CD4-positive, alpha-beta T cell (primary cell): ENCODE data around the gene SDC4. TPM values are rescaled to one million over a fixed set of nuclear protein-coding genes. Genes with fewer than 3 reads are reported as not detected.

ENCODE experiments used
- ATAC-seq: fragments of 200-7000 bp; cut with Tn5 transposase; one replicate; pipeline ENCODE4 v1.10.0; 2022; ENCODE audit warnings: mild to moderate bottlenecking; ENCODE audit not compliant: poor library complexity
- CTCF ChIA-PET: fragments of 350-600 bp; sonication (Branson Sonifier 250); formaldehyde crosslinking; loops from one replicate; lab custom pipeline; 2021; ENCODE audit warnings: antibody characterized with exemption, inconsistent platforms; lab: Charles Lee
- POLR2A ChIA-PET: fragments of 350-600 bp; sonication (Branson Sonifier 250); formaldehyde crosslinking; loops from one replicate; lab custom pipeline; 2021; ENCODE audit warnings: antibody characterized with exemption, inconsistent platforms; lab: Charles Lee
- DNase-seq, 14 experiments: peaks; one replicate each; pipeline ENCODE4 v3.0.0-alpha.2; 2013 to 2020; ENCODE audit warnings: mixed read lengths in 2 of 14
- H3K27ac ChIP-seq, 2 donors: one replicate each; pipeline versions ENCODE4 v1.5.1 to v1.7.0; 2013; ENCODE audit warnings: low read length in 2 of 2, low read depth in 1 of 2, mild to moderate bottlenecking in 1 of 2
- H3K27me3 ChIP-seq, 2 experiments: 1 replicate in 1 of 2; 2 replicates in 1 of 2; pipeline versions ENCODE4 v1.6.1 to v1.7.0; 2013; ENCODE audit warnings: low read length in 2 of 2, control low read depth in 1 of 2, mild to moderate bottlenecking in 1 of 2, moderate library complexity in 1 of 2; ENCODE audit not compliant: insufficient read depth in 2 of 2, control insufficient read depth in 1 of 2
- H3K36me3 ChIP-seq: one replicate; pipeline ENCODE4 v1.6.1; 2013; ENCODE audit warnings: low read length, control low read depth; ENCODE audit not compliant: insufficient read depth
- H3K4me1 ChIP-seq: one replicate; pipeline ENCODE4 v1.6.1; 2013; ENCODE audit warnings: low read length, control low read depth; ENCODE audit not compliant: insufficient read depth
- H3K4me3 ChIP-seq: one replicate; pipeline ENCODE4 v1.5.1; 2013; ENCODE audit warnings: mild to moderate bottlenecking, low read length, moderate library complexity
- H3K9me3 ChIP-seq, 2 experiments: 1 replicate in 1 of 2; 2 replicates in 1 of 2; pipeline versions ENCODE4 v1.6.1 to v1.7.0; 2013; ENCODE audit warnings: low read length in 2 of 2, mild to moderate bottlenecking in 2 of 2, control low read depth in 1 of 2, moderate library complexity in 1 of 2; ENCODE audit not compliant: control insufficient read depth in 1 of 2, insufficient read depth in 1 of 2
- H3K27ac Mint-ChIP-seq: one replicate; pipeline ENCODE4 v1.8.0; 2020; ENCODE audit warnings: mixed read lengths
- H3K27me3 Mint-ChIP-seq: one replicate; pipeline ENCODE4 v1.8.0; 2021; ENCODE audit warnings: mixed read lengths
- H3K36me3 Mint-ChIP-seq: one replicate; pipeline ENCODE4 v1.8.0; 2021; ENCODE audit warnings: low read depth, mixed read lengths
- H3K4me1 Mint-ChIP-seq: one replicate; pipeline ENCODE4 v1.8.0; 2021; ENCODE audit warnings: low read depth, mixed read lengths
- H3K4me3 Mint-ChIP-seq: one replicate; pipeline ENCODE4 v1.8.0; 2020; ENCODE audit warnings: mild to moderate bottlenecking, mixed read lengths
- H3K9me3 Mint-ChIP-seq: one replicate; pipeline ENCODE4 v1.8.0; 2020; ENCODE audit warnings: mixed read lengths
- intact Hi-C, 2 experiments: fragments of 100-400 bp; cut with DNase I in 1 of 2; cut with micrococcal nuclease in 1 of 2; formaldehyde crosslinking; loops; one replicate each; pipeline versions ENCODE4 v1.15.1 to v1.9.0; 2023 to 2025; cut with DNase I, micrococcal nuclease
- total RNA-seq, 174 experiments: library from RNA in 2 of 174; stranded (reverse) in 2 of 174; gene quantifications; one replicate each; pipeline ENCODE4 v1.2.3 and lab custom pipeline; 2021 to 2026
- TF ChIP-seq, protein P1 (sequence below): fragments of 200-600 bp; IDR thresholded peaks from one replicate; pipeline ENCODE4 v1.8.0; 2022; ENCODE audit warnings: antibody characterized with exemption, mild to moderate bottlenecking

SDC4 gene
- total RNA-seq, 2 experiments from 2014 or later, result 1.0 to 1.1 TPM

DNA sequence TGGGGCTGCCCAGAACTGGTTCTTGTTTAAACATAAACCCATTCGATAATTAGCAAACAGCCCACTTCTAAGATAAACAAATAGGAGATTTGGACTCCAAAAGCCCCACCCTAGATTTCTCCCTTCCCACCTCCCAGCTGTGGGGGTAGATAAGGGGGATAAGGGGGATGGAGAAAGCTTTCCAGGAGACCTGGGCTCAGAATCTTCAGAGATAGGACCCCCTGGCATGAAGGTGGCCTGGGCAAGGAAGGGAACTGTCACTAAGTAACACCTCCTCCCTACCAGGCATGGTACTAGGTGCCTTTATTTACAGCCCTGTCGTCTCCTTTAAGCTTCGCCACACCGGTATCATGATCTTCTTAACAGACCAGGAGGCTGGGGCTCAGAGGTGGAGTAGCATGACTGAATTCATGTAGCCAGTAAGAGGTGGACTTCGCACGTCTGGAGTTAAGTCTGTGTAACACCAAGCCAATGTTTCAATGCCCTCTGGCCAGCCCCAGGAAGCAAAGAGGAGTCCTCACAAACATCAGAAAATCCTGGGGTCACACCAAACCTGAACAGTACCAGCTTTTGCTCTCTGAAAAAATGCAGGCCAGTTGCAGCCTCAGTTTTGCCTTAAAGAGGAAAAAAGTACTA lies 4.6 kb downstream of the SDC4 start:
- H3K36me3 Mint-ChIP-seq, result no peaks in the 10 kb centered on the region
- DNase-seq, result no peak
- no peaks in the 10 kb centered on the region for H3K9me3 Mint-ChIP-seq
- H3K4me3 Mint-ChIP-seq, result no peak overlapping the region
- peaks cover 4% of the 10 kb centered on the region for H3K27me3 Mint-ChIP-seq
- CTCF ChIA-PET, result no interaction called here
- Histone ChIP-seq H3K9me3 (no peaks in the 10 kb centered on the region), H3K4me3 (no peak overlapping the region), H3K27ac (no peak overlapping the region), H3K4me1 (peaks cover 33% of the 10 kb centered on the region), H3K27me3 (no peaks in the 10 kb centered on the region), H3K36me3 (no peaks in the 10 kb centered on the region)
- TF ChIP-seq, protein P1, sequence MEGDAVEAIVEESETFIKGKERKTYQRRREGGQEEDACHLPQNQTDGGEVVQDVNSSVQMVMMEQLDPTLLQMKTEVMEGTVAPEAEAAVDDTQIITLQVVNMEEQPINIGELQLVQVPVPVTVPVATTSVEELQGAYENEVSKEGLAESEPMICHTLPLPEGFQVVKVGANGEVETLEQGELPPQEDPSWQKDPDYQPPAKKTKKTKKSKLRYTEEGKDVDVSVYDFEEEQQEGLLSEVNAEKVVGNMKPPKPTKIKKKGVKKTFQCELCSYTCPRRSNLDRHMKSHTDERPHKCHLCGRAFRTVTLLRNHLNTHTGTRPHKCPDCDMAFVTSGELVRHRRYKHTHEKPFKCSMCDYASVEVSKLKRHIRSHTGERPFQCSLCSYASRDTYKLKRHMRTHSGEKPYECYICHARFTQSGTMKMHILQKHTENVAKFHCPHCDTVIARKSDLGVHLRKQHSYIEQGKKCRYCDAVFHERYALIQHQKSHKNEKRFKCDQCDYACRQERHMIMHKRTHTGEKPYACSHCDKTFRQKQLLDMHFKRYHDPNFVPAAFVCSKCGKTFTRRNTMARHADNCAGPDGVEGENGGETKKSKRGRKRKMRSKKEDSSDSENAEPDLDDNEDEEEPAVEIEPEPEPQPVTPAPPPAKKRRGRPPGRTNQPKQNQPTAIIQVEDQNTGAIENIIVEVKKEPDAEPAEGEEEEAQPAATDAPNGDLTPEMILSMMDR, result no peak
- intact Hi-C loops, result no loop called here
- H3K27ac Mint-ChIP-seq, result no peak overlapping the region
- ATAC-seq, result no peak
- H3K4me1 Mint-ChIP-seq, result peaks cover 7% of the 10 kb centered on the region
- POLR2A ChIA-PET, result no interaction called here

DNA sequence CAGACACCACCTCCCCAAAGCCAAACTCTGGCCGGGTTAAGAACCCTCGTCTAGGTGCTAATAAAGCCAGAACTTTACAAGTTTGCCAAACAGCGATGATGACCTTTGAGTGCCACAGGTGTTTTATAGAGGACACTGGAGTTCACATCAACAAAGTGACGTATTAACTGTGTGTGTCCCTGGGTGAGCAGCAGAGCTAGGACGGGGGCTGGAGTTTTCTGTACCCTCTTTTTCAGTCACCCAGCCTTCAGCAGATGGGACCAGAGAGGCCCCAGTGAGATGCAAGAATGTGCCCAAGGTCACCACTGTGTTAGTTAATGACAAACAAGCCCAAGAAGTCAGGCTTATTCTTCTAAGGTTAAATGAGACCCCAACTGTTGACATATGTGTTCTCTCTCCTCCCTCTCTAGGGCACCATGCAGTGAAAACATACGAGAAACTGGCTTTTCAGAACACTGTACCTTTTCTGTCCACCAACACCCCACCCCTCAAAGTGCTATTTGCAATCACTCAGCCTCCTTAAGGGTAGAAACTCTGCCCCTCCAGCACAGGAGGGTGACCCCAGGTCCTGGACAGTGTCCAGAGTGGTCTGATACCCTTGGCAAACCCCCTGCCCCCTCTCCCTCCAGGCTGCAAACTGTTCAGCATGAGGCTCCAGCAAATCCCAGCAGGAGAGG lies 5.2 kb downstream of the SDC4 start:
- Histone ChIP-seq H3K27me3 (no peaks in the 10 kb centered on the region), H3K4me1 (peaks cover 29% of the 10 kb centered on the region), H3K9me3 (no peaks in the 10 kb centered on the region), H3K4me3 (no peak overlapping the region), H3K36me3 (no peaks in the 10 kb centered on the region), H3K27ac (no peak overlapping the region)
- Mint-ChIP-seq H3K9me3 (no peaks in the 10 kb centered on the region), H3K27me3 (peaks cover 4% of the 10 kb centered on the region), H3K27ac (no peak overlapping the region), H3K4me1 (peaks cover 7% of the 10 kb centered on the region), H3K4me3 (no peak overlapping the region), H3K36me3 (no peaks in the 10 kb centered on the region)
- TF ChIP-seq, protein P1, result no peak
- CTCF ChIA-PET, result no interaction called here
- intact Hi-C loops, result no loop called here
- POLR2A ChIA-PET, result no interaction called here
- no peak for ATAC-seq
- DNase-seq, result no peak

DNA sequence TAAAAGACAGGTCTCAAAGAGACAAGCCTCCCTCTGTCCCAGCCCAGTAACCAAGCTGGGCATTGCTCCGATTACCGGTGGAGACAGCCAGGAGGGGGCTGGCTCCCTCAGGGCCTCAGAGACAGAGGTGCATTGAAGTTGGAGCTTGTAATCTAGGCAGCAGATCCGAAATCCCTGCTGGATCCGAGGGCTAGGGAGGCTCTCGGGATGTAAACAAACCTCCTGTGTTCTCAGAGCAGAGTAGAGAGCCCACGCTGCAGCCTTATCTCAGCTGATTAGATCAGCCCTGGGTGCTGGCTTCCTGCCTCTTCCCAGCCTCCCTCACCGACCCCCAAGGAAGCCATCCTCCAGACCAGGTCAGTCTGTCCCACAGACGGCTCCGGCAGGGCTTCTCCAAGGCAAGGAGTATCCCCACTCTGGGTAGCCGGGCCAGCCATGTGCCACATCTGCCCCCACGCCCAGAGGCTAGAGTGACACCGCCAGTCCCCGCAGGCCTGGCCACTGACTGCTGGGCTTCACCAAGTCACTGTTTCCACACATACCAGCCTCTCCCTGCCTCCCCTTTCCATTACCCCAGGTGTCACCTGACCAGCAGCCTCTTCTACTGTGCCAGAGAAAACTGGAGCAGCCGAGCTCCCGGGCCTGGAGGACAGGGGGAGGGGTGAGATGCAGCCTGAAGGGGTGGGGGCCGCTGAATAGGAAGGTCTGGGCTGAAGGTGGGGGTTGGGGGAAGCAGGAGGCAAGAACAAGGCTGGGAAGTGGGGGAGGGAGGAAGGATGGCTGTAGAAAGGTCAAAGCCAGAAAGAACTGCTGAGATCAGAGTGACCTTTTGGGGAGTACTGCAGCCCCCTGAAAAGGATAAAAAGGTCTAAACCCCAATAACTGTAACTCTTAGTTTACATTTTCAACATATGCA lies 6.0 kb downstream of the SDC4 start:
- intact Hi-C loops, result no loop called here
- DNase-seq, result no peak
- Mint-ChIP-seq H3K9me3 (no peaks in the 10 kb centered on the region), H3K4me3 (no peak overlapping the region), H3K27ac (no peak overlapping the region), H3K27me3 (peaks cover 4% of the 10 kb centered on the region), H3K4me1 (peaks cover 2% of the 10 kb centered on the region), H3K36me3 (no peaks in the 10 kb centered on the region)
- Histone ChIP-seq H3K36me3 (no peaks in the 10 kb centered on the region), H3K4me3 (no peak overlapping the region), H3K9me3 (no peaks in the 10 kb centered on the region), H3K4me1 (peaks cover 21% of the 10 kb centered on the region), H3K27me3 (no peaks in the 10 kb centered on the region), H3K27ac (no peak overlapping the region)
- ChIA-PET POLR2A (no interaction called here), CTCF (interaction anchor here (0.7 kb wide), 1 partner anchor 1864 kb away, joined by 3 read pairs; no protein-coding TSS in a partner anchor)
- no peak for ATAC-seq
- TF ChIP-seq, protein P1, result no peak
